Spleen (tissue), 11 donors: ENCODE data around the gene WNK2. TPM values are rescaled to one million over a fixed set of nuclear protein-coding genes. Genes with fewer than 3 reads are reported as not detected.

Experiments
- DNase-seq: peaks from one replicate; pipeline ENCODE4 v3.0.0-alpha.2; 2020
- H3K27ac ChIP-seq, 8 donors: fragments of 200-600 bp; sonication (generic) in 7 of 8; 1 replicate in 4 of 8; 2 replicates in 4 of 8; pipeline versions ENCODE4 v1.5.0 to v1.8.0; 2016 to 2021; ENCODE audit warnings: inconsistent platforms in 4 of 8, mild to moderate bottlenecking in 4 of 8, moderate library complexity in 1 of 8
- H3K27me3 ChIP-seq, 7 donors: fragments of 200-600 bp; sonication (generic) in 6 of 7; replicated peaks in 1 of 7; 1 replicate in 4 of 7; 2 replicates in 3 of 7; pipeline versions ENCODE4 v1.5.0 to v1.8.0; 2016 to 2021; ENCODE audit warnings: inconsistent platforms in 3 of 7, mild to moderate bottlenecking in 1 of 7
- H3K36me3 ChIP-seq, 6 donors: fragments of 200-600 bp; sonication (generic) in 5 of 6; 1 replicate in 4 of 6; 2 replicates in 2 of 6; pipeline versions ENCODE4 v1.5.0 to v1.8.0; 2016 to 2021; ENCODE audit warnings: inconsistent platforms in 2 of 6
- H3K4me1 ChIP-seq, 6 donors: fragments of 200-600 bp; sonication (generic) in 5 of 6; 1 replicate in 3 of 6; 2 replicates in 3 of 6; pipeline versions ENCODE4 v1.5.0 to v1.8.0; 2016 to 2021; ENCODE audit warnings: inconsistent platforms in 3 of 6
- H3K4me3 ChIP-seq, 8 donors: fragments of 200-600 bp; sonication (generic) in 7 of 8; 1 replicate in 4 of 8; 2 replicates in 4 of 8; pipeline versions ENCODE4 v1.5.0 to v1.8.0; 2016 to 2021; ENCODE audit warnings: inconsistent platforms in 4 of 8, mild to moderate bottlenecking in 4 of 8, moderate library complexity in 2 of 8
- H3K9me3 ChIP-seq, 8 donors: fragments of 200-600 bp; sonication (generic) in 7 of 8; 1 replicate in 4 of 8; 2 replicates in 4 of 8; pipeline versions ENCODE4 v1.5.0 to v1.8.0; 2016 to 2021; ENCODE audit warnings: inconsistent platforms in 4 of 8
- CTCF ChIP-seq, 11 experiments: fragments of 200-600 bp in 7 of 11; fragments of 450-650 bp in 4 of 11; sonication (generic) in 4 of 11; IDR thresholded peaks in 8 of 11; conservative IDR thresholded peaks in 3 of 11; 1 replicate in 7 of 11; 2 replicates in 4 of 11; pipeline versions ENCODE4 v1.4.0 to v1.8.0; 2016 to 2021; ENCODE audit warnings: antibody characterized with exemption in 11 of 11, inconsistent platforms in 4 of 11, mild to moderate bottlenecking in 1 of 11
- POLR2A ChIP-seq, 3 donors: fragments of 450-650 bp; IDR thresholded peaks; one replicate each; pipeline ENCODE4 v1.5.1; 2017; ENCODE audit warnings: antibody characterized with exemption in 3 of 3, mild to moderate bottlenecking in 1 of 3
- POLR2AphosphoS5 ChIP-seq, 3 donors: sonication (generic); formaldehyde crosslinking; IDR thresholded peaks; one replicate each; pipeline ENCODE4 v1.5.1; 2017; ENCODE audit warnings: antibody characterized with exemption in 3 of 3
- WGBS, 5 donors: extraction: QIAGEN DNeasy Blood & Tissue Kit in 3 of 5; methylation state at CpG; one replicate each; pipeline versions ENCODE4 v1.1.5 to v1.1.7; 2013 to 2018; 5-methylcytosine and 5-hydroxymethylcytosine counted together
- intact Hi-C: fragments of 100-400 bp; cut with DNase I; formaldehyde crosslinking; loops from one replicate; pipeline ENCODE4 v1.15.0; 2023; ENCODE audit warnings: low total_unique reads
- polyA plus RNA-seq, 3 donors: library from polyadenylated mRNA; stranded (reverse); fragments of 200-250 nt; gene quantifications; one replicate each; pipeline ENCODE4 v1.2.1, GENCODE V29; 2013
- total RNA-seq, 7 donors: library from RNA; depleted of rRNA in 3 of 7; stranded (reverse); fragments of >200 nt in 3 of 7; fragmentation: NEBNext Ultra II Directional in 4 of 7; extraction: Animal tissue kit (Norgen Biotek cat#: 25700) in 4 of 7; gene quantifications; one replicate each; pipeline versions ENCODE4 v1.1.0 to v1.2.1, GENCODE V29; 2016 to 2021
- donor health status: healthy with polysubstance abuse.
- donor health status: DM: no; HTN: no; CAD: no; lungs with moderate emphysema.
- donor health status: DM: no; HTN: no; CAD: no.
- donor health status: Bipolar disorder and iron deficiency.
- donor health status: healthy.
- donor health status: DM: no; HTN: no; CAD: no.
- donor health status: DM: yes; HTN: yes; CAD: no.

WNK2 gene
- total and polyA plus RNA-seq, 10 donors: 1.8 to 20.0 (median 7.3) TPM

- WGBS, 5 donors: 86 to 93% (median 90%) methylated on average over 9 of the region's 9 CpGs
- Histone ChIP-seq H3K4me3 (no peak overlapping the region), H3K27me3 (peaks cover 0 to 18% (median 0%) of the 10 kb centered on the region in 7 donors), H3K9me3 (no peaks in the 10 kb centered on the region), H3K27ac (no peak overlapping the region), H3K4me1 (no peaks in the 10 kb centered on the region), H3K36me3 (no peaks in the 10 kb centered on the region)
- TF ChIP-seq CTCF (IDR thresholded peaks at IDR 0.05 in 8 of 11, conservative IDR thresholded peaks at IDR 0.05 in 3 of 11): no peak
- no peak for TF ChIP-seq POLR2A (IDR thresholded peaks at IDR 0.05)
- no peak for TF ChIP-seq POLR2AphosphoS5 (IDR thresholded peaks at IDR 0.05)
- intact Hi-C loops: no loop called here
- DNase-seq: no peak
These were observed 142.1 kb downstream of the WNK2 start for GRCh38 chr9:93326056-93326455.

GRCh38 chr9:93326654-93327053, 142.7 kb downstream of the WNK2 start:
- Histone ChIP-seq H3K36me3 (no peaks in the 10 kb centered on the region), H3K4me3 (no peak overlapping the region), H3K9me3 (no peaks in the 10 kb centered on the region), H3K4me1 (no peaks in the 10 kb centered on the region), H3K27ac (no peak overlapping the region), H3K27me3 (peaks cover 0 to 16% (median 0%) of the 10 kb centered on the region in 7 donors)
- TF ChIP-seq POLR2AphosphoS5 (IDR thresholded peaks at IDR 0.05) (no peak), POLR2A (IDR thresholded peaks at IDR 0.05) (no peak), CTCF (IDR thresholded peaks at IDR 0.05 in 8 of 11, conservative IDR thresholded peaks at IDR 0.05 in 3 of 11) (no peak)
- intact Hi-C loops: no loop called here
- 86 to 92% (median 89%) methylated on average over 13 of the region's 13 CpGs for WGBS, 5 donors
- DNase-seq: no peak

GRCh38 chr9:93329629-93330280, 145.8 kb downstream of the WNK2 start:
- Histone ChIP-seq H3K4me1 (no peaks in the 10 kb centered on the region), H3K27ac (no peak overlapping the region), H3K9me3 (no peaks in the 10 kb centered on the region), H3K4me3 (no peak overlapping the region), H3K27me3 (peaks cover 0 to 11% (median 0%) of the 10 kb centered on the region in 7 donors), H3K36me3 (no peaks in the 10 kb centered on the region)
- WGBS, 5 donors: 84 to 92% (median 84%) methylated on average over 7 of the region's 7 CpGs
- intact Hi-C loops: no loop called here
- DNase-seq: no peak
- TF ChIP-seq POLR2A (IDR thresholded peaks at IDR 0.05) (no peak), CTCF (IDR thresholded peaks at IDR 0.05 in 8 of 11, conservative IDR thresholded peaks at IDR 0.05 in 3 of 11) (no peak), POLR2AphosphoS5 (IDR thresholded peaks at IDR 0.05) (no peak)

GRCh38 chr9:93332317-93332716, 148.4 kb downstream of the WNK2 start:
- DNase-seq: no peak
- H3K36me3 ChIP-seq: no peaks in the 10 kb centered on the region
- no peak overlapping the region for H3K27ac ChIP-seq
- no peak overlapping the region for H3K4me3 ChIP-seq
- intact Hi-C loops: no loop called here
- no peak for TF ChIP-seq CTCF (IDR thresholded peaks at IDR 0.05 in 8 of 11, conservative IDR thresholded peaks at IDR 0.05 in 3 of 11)
- TF ChIP-seq POLR2AphosphoS5 (IDR thresholded peaks at IDR 0.05): no peak
- TF ChIP-seq POLR2A (IDR thresholded peaks at IDR 0.05): no peak
- no peaks in the 10 kb centered on the region for H3K4me1 ChIP-seq
- WGBS, 5 donors: 77 to 94% (median 84%) methylated on average over 4 of the region's 4 CpGs
- no peaks in the 10 kb centered on the region for H3K27me3 ChIP-seq
- H3K9me3 ChIP-seq: peaks cover 0 to 6% (median 1%) of the 10 kb centered on the region in 8 donors
